Astrocyte (in vitro differentiated cells and primary cell): ENCODE measurements around the gene TMEM141. TPM values are rescaled to one million over a fixed set of nuclear protein-coding genes. Genes with fewer than 3 reads are reported as not detected.

Experiments
- DNase-seq: peaks from one replicate; pipeline ENCODE4 v3.0.0-alpha.2; 2010; ENCODE audit warnings: low read depth
- FAIRE-seq: peaks from 2 replicates; lab custom pipeline; 2011; peaks lifted over from hg19 to GRCh38; lab: Jason Lieb, UNC
- H2AFZ ChIP-seq: 2 replicates; pipeline ENCODE4 v1.6.0; 2012; ENCODE audit warnings: low read depth, low read length, inconsistent platforms
- H3K27ac ChIP-seq: 2 replicates; pipeline ENCODE4 v1.5.1; 2011; ENCODE audit warnings: low read depth, low read length, inconsistent platforms
- H3K27me3 ChIP-seq: 2 replicates; pipeline ENCODE4 v1.6.0; 2011; ENCODE audit warnings: low read length, inconsistent platforms; ENCODE audit not compliant: insufficient read depth
- H3K36me3 ChIP-seq: 2 replicates; pipeline ENCODE4 v1.5.1; 2011; ENCODE audit warnings: low read length, inconsistent platforms; ENCODE audit not compliant: insufficient read depth
- H3K4me1 ChIP-seq: 2 replicates; pipeline ENCODE4 v1.5.1; 2011; ENCODE audit warnings: low read length, inconsistent platforms; ENCODE audit not compliant: insufficient read depth
- H3K4me2 ChIP-seq: 2 replicates; pipeline ENCODE4 v1.6.0; 2012; ENCODE audit warnings: low read length, inconsistent platforms
- H3K4me3 ChIP-seq: 2 replicates; pipeline ENCODE4 v1.5.1; 2011; ENCODE audit warnings: low read depth, mild to moderate bottlenecking, low read length, inconsistent platforms; ENCODE audit not compliant: insufficient read depth
- H3K79me2 ChIP-seq: 2 replicates; pipeline ENCODE4 v1.6.0; 2012; ENCODE audit warnings: mild to moderate bottlenecking, low read length, inconsistent platforms; ENCODE audit not compliant: insufficient read depth
- H3K9ac ChIP-seq: 2 replicates; pipeline ENCODE4 v1.6.0; 2012; ENCODE audit warnings: mild to moderate bottlenecking, low read length, inconsistent platforms
- H3K9me3 ChIP-seq: 2 replicates; pipeline ENCODE4 v1.5.1; 2012; ENCODE audit warnings: low read depth, mild to moderate bottlenecking, low read length, inconsistent platforms; ENCODE audit not compliant: insufficient read depth
- H4K20me1 ChIP-seq: 2 replicates; pipeline ENCODE4 v1.6.0; 2012; ENCODE audit warnings: low read length, inconsistent platforms; ENCODE audit not compliant: insufficient read depth
- H3K27ac Mint-ChIP-seq: one replicate; pipeline ENCODE4 v1.8.0; 2021; ENCODE audit warnings: mild to moderate bottlenecking, mixed read lengths; ENCODE audit not compliant: unreplicated experiment
- H3K27me3 Mint-ChIP-seq: one replicate; pipeline ENCODE4 v1.8.0; 2021; ENCODE audit warnings: low read depth, mixed read lengths; ENCODE audit not compliant: unreplicated experiment
- H3K36me3 Mint-ChIP-seq: one replicate; pipeline ENCODE4 v1.8.0; 2021; ENCODE audit warnings: low read depth, mixed read lengths; ENCODE audit not compliant: unreplicated experiment
- H3K4me1 Mint-ChIP-seq: one replicate; pipeline ENCODE4 v1.8.0; 2021; ENCODE audit warnings: low read depth, mixed read lengths; ENCODE audit not compliant: unreplicated experiment
- H3K4me3 Mint-ChIP-seq: one replicate; pipeline ENCODE4 v1.8.0; 2021; ENCODE audit warnings: mild to moderate bottlenecking, moderate library complexity, mixed read lengths; ENCODE audit not compliant: unreplicated experiment
- H3K9me3 Mint-ChIP-seq: one replicate; pipeline ENCODE4 v1.8.0; 2021; ENCODE audit warnings: mild to moderate bottlenecking, mixed read lengths; ENCODE audit not compliant: unreplicated experiment
- CTCF ChIP-seq: IDR thresholded peaks from 2 replicates; pipeline ENCODE4 v1.5.1; 2011; ENCODE audit warnings: low read depth, mild to moderate bottlenecking, inconsistent platforms, low read length, moderate library complexity; ENCODE audit not compliant: insufficient read depth
- EZH2 ChIP-seq: IDR thresholded peaks from 2 replicates; pipeline ENCODE4 v1.6.1; 2012; ENCODE audit warnings: mild to moderate bottlenecking, low read length, inconsistent platforms; ENCODE audit not compliant: insufficient read depth
- total RNA-seq: library from RNA; stranded (reverse); gene quantifications from 2 replicates; pipeline ENCODE4 v1.2.1, GENCODE V29; 2021

The TMEM141 gene
- total RNA-seq, 1 donor from 2014 or later = 40.8 TPM

DNA sequence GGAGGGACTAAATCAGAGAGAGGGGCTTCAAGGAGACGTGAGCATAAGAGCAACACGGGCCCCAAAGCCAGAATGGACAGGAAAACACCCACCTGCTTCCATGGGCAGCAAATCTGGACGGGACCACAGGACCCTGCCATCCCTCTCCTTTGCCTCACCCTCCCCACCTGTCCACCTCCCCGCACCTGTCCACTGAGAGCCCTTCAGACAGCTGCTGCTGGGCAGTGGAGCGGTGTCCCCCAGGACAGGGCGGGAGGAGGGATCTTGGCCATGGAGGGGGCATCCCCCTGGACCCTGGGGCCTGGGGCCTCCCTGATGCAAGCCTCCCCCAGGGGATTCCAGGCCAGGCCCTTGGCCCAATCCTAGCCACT, 7.5 kb downstream of the TMEM141 start:
- DNase-seq (no peak), FAIRE-seq (no peak)
- Histone ChIP-seq H3K4me2 (no peak overlapping the region), H3K79me2 (no peaks in the 10 kb centered on the region), H3K9ac (no peak overlapping the region), H3K27me3 (peaks cover 33% of the 10 kb centered on the region), H2AFZ (no peak overlapping the region), H3K36me3 (no peaks in the 10 kb centered on the region), H3K27ac (no peak overlapping the region), H3K9me3 (no peaks in the 10 kb centered on the region), H4K20me1 (peaks cover 7% of the 10 kb centered on the region), H3K4me1 (peaks cover 6% of the 10 kb centered on the region), H3K4me3 (no peak overlapping the region)
- Mint-ChIP-seq H3K36me3 (no peaks in the 10 kb centered on the region), H3K4me1 (peaks cover 18% of the 10 kb centered on the region), H3K27ac (no peak overlapping the region), H3K9me3 (no peaks in the 10 kb centered on the region), H3K4me3 (no peak overlapping the region), H3K27me3 (no peaks in the 10 kb centered on the region)
- TF ChIP-seq EZH2 (no peak), CTCF (no peak)

GRCh38 chr9:136799079-136799853, 8.1 kb downstream of the TMEM141 start:
- DNase-seq = no peak
- Histone ChIP-seq H3K9me3 (no peaks in the 10 kb centered on the region), H3K4me2 (peak overlapping the region; percentile 66), H3K27me3 (peaks cover 33% of the 10 kb centered on the region), H3K9ac (no peak overlapping the region), H2AFZ (no peak overlapping the region), H3K4me3 (no peak overlapping the region), H4K20me1 (peaks cover 7% of the 10 kb centered on the region), H3K4me1 (peaks cover 6% of the 10 kb centered on the region), H3K79me2 (no peaks in the 10 kb centered on the region), H3K27ac (no peak overlapping the region), H3K36me3 (no peaks in the 10 kb centered on the region)
- Mint-ChIP-seq H3K4me1 (peaks cover 18% of the 10 kb centered on the region), H3K27me3 (no peaks in the 10 kb centered on the region), H3K4me3 (no peak overlapping the region), H3K9me3 (no peaks in the 10 kb centered on the region), H3K36me3 (peaks cover 2% of the 10 kb centered on the region), H3K27ac (no peak overlapping the region)
- FAIRE-seq = no peak
- no peak for TF ChIP-seq CTCF
- peak; percentile 82 for TF ChIP-seq EZH2
